ENCODE measurements around the gene DNAJB9.

The DNAJB9 gene

GRCh38 chr7:108565987-108566386 is 3.7 kb upstream of the DNAJB9 start:
- H3K9me3 Mint-ChIP-seq, result peaks cover 26% of the 10 kb centered on the region
- no peak for TF ChIP-seq CTCF (IDR thresholded peaks at IDR 0.05)
- H3K4me1 Mint-ChIP-seq, result peaks cover 21% of the 10 kb centered on the region
- H3K36me3 Mint-ChIP-seq (ENCODE audit: low read depth), result peaks cover 63% of the 10 kb centered on the region
- H3K4me3 Mint-ChIP-seq, result no peak overlapping the region
- DNase-seq, result no peak
- H3K27ac Mint-ChIP-seq, result no peak overlapping the region
- no peaks in the 10 kb centered on the region for H3K27me3 Mint-ChIP-seq (ENCODE audit: low read depth, poor library complexity)

GRCh38 chr7:108568801-108569380 is 783 bp upstream of the DNAJB9 start:
- Mint-ChIP-seq H3K4me3 (peak overlapping the region; percentile 95), H3K9me3 (peaks cover 15% of the 10 kb centered on the region), H3K27ac (peak overlapping the region; percentile 99), H3K4me1 (peaks cover 33% of the 10 kb centered on the region), H3K27me3 (ENCODE audit: low read depth, poor library complexity) (no peaks in the 10 kb centered on the region), H3K36me3 (ENCODE audit: low read depth) (peaks cover 61% of the 10 kb centered on the region)
- no peak for TF ChIP-seq CTCF (IDR thresholded peaks at IDR 0.05)
- no peak for DNase-seq

- peaks cover 54% of the 10 kb centered on the region for H3K36me3 Mint-ChIP-seq (ENCODE audit: low read depth)
- no peak for TF ChIP-seq CTCF (IDR thresholded peaks at IDR 0.05)
- no peaks in the 10 kb centered on the region for H3K27me3 Mint-ChIP-seq (ENCODE audit: low read depth, poor library complexity)
- peaks cover 36% of the 10 kb centered on the region for H3K4me1 Mint-ChIP-seq
- H3K4me3 Mint-ChIP-seq, result peak overlapping the region; percentile 95
- DNase-seq, result peak; percentile 51
- peak overlapping the region; percentile 99 for H3K27ac Mint-ChIP-seq
- peaks cover 6% of the 10 kb centered on the region for H3K9me3 Mint-ChIP-seq
Observed at GRCh38 chr7:108570146-108570755, 577 bp downstream of the DNAJB9 start.

- Mint-ChIP-seq H3K4me3 (no peak overlapping the region), H3K4me1 (peaks cover 36% of the 10 kb centered on the region), H3K27me3 (ENCODE audit: low read depth, poor library complexity) (no peaks in the 10 kb centered on the region), H3K9me3 (no peaks in the 10 kb centered on the region), H3K36me3 (ENCODE audit: low read depth) (peaks cover 49% of the 10 kb centered on the region), H3K27ac (no peak overlapping the region)
- no peak for TF ChIP-seq CTCF (IDR thresholded peaks at IDR 0.05)
- DNase-seq, result no peak
Observed at GRCh38 chr7:108572480-108572879, 2.8 kb downstream of the DNAJB9 start.

GRCh38 chr7:108575156-108575555 is 5.5 kb downstream of the DNAJB9 start:
- H3K9me3 Mint-ChIP-seq, result peaks cover 10% of the 10 kb centered on the region
- peaks cover 24% of the 10 kb centered on the region for H3K4me1 Mint-ChIP-seq
- no peak overlapping the region for H3K4me3 Mint-ChIP-seq
- H3K27me3 Mint-ChIP-seq (ENCODE audit: low read depth, poor library complexity), result no peaks in the 10 kb centered on the region
- TF ChIP-seq CTCF (IDR thresholded peaks at IDR 0.05), result no peak
- no peak for DNase-seq
- H3K27ac Mint-ChIP-seq, result no peak overlapping the region
- peaks cover 60% of the 10 kb centered on the region for H3K36me3 Mint-ChIP-seq (ENCODE audit: low read depth)

GRCh38 chr7:108576116-108576515 is 6.4 kb downstream of the DNAJB9 start:
- H3K9me3 Mint-ChIP-seq, result peaks cover 11% of the 10 kb centered on the region
- H3K36me3 Mint-ChIP-seq (ENCODE audit: low read depth), result peaks cover 67% of the 10 kb centered on the region
- no peaks in the 10 kb centered on the region for H3K27me3 Mint-ChIP-seq (ENCODE audit: low read depth, poor library complexity)
- peaks cover 21% of the 10 kb centered on the region for H3K4me1 Mint-ChIP-seq
- no peak for DNase-seq
- no peak overlapping the region for H3K4me3 Mint-ChIP-seq
- TF ChIP-seq CTCF (IDR thresholded peaks at IDR 0.05), result no peak
- H3K27ac Mint-ChIP-seq, result peak overlapping the region; percentile 17
